Measurements from ENCODE around the gene DLG2. TPM values are rescaled to one million over a fixed set of nuclear protein-coding genes. Genes with fewer than 3 reads are reported as not detected.

DLG2 gene
- polyA plus RNA-seq, 3 donors, result 0.24 to 0.39 TPM; not detected in 1

DNA sequence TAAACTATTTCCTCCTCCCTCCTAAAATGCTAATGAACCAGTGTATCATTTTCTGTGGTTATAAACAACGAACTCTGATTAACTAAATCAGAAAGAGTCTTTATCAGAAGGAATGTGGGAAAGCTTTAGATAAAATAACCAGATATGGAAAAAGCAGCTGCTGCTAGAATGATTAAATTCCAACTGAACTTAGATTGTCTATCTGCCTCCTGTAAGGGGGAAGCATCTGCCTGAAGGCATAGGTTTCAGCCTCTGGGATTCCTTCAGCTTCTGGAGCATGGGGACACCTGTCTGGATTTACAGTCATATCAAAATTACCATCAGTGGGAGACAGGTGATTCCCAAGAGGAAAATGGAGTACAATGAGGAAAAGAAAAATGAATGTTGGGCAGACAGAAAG, 1245.5 kb downstream of the DLG2 start:
- H3K27me3 ChIP-seq (ENCODE audit: control insufficient read depth in 2 of 2, insufficient read depth in 2 of 2, low read length in 2 of 2), result no peaks in the 10 kb centered on the region
- no peak overlapping the region for H3K4me3 ChIP-seq (replicated peaks in 1 of 3; ENCODE audit: low read depth in 2 of 3, low read length in 3 of 3)
- no peak overlapping the region for H3K4me2 ChIP-seq (replicated peaks; ENCODE audit: extremely low read depth, low read length, poor library complexity, severe bottlenecking)
- Mint-ChIP-seq H3K36me3 (no peaks in the 10 kb centered on the region), H3K27me3 (ENCODE audit: low read depth in 3 of 3) (peaks cover 0 to 1% (median 0%) of the 10 kb centered on the region in 3 donors), H3K4me1 (no peaks in the 10 kb centered on the region), H3K9me3 (peaks cover 0 to 2% (median 0%) of the 10 kb centered on the region in 7 donors), H3K4me3 (no peak overlapping the region), H3K27ac (no peak overlapping the region)
- no peaks in the 10 kb centered on the region for H3K36me3 ChIP-seq (replicated peaks in 1 of 2; ENCODE audit: control insufficient read depth in 1 of 2, insufficient read depth in 2 of 2, low read length in 2 of 2)
- no peak overlapping the region for H2AFZ ChIP-seq (ENCODE audit: insufficient read depth, low read depth, low read length, poor library complexity, severe bottlenecking)
- H3K9ac ChIP-seq (ENCODE audit: insufficient read depth, low read length, poor library complexity, severe bottlenecking), result no peak overlapping the region
- TF ChIP-seq, protein P1, sequence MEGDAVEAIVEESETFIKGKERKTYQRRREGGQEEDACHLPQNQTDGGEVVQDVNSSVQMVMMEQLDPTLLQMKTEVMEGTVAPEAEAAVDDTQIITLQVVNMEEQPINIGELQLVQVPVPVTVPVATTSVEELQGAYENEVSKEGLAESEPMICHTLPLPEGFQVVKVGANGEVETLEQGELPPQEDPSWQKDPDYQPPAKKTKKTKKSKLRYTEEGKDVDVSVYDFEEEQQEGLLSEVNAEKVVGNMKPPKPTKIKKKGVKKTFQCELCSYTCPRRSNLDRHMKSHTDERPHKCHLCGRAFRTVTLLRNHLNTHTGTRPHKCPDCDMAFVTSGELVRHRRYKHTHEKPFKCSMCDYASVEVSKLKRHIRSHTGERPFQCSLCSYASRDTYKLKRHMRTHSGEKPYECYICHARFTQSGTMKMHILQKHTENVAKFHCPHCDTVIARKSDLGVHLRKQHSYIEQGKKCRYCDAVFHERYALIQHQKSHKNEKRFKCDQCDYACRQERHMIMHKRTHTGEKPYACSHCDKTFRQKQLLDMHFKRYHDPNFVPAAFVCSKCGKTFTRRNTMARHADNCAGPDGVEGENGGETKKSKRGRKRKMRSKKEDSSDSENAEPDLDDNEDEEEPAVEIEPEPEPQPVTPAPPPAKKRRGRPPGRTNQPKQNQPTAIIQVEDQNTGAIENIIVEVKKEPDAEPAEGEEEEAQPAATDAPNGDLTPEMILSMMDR (IDR thresholded peaks at IDR 0.05), result no peak
- H3K9me3 ChIP-seq (replicated peaks in 1 of 2; ENCODE audit: control insufficient read depth in 1 of 2, insufficient read depth in 1 of 2, low read length in 2 of 2), result no peaks in the 10 kb centered on the region
- WGBS (ENCODE audit: insufficient coverage), result no CpG with 5 or more reads among the region's 1 CpG
- intact Hi-C loops (cut with micrococcal nuclease), result no loop called here
- H3K4me1 ChIP-seq (ENCODE audit: control insufficient read depth in 1 of 2, insufficient read depth in 2 of 2, low read length in 2 of 2), result no peaks in the 10 kb centered on the region
- no peaks in the 10 kb centered on the region for H3K79me2 ChIP-seq (ENCODE audit: insufficient read depth, low read length)
- DNase-seq, result no peak
- H3K27ac ChIP-seq (ENCODE audit: low read depth in 1 of 2, low read length in 2 of 2), result no peak overlapping the region
- H4K20me1 ChIP-seq (ENCODE audit: insufficient read depth, low read length), result no peaks in the 10 kb centered on the region

DNA sequence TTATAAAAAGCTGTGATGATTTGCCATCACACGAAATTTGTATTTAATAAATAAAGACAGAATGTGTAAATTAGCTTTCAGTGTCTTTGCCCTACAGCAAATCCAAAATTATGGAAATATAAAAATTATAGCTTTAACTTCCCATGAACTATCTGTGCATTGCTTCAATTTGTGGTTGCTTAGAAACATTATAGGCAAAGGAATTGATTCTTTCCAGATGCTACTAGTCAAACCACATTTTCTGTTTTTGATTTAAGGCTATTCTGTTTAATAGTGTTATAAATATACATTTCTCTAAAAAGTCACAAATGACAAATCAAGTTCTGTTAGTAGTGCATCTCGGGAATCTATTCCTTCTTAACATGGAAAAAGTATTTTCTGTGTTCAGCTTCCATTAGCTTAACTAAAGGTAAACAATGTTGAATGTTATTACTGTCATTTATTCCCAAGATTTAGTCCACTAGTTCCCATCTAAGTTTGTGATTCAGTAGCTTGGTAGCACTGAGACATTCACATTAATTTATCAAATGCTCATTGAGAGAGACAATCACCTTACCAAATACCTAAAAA, 1254.7 kb downstream of the DLG2 start:
- DNase-seq, result no peak
- no peaks in the 10 kb centered on the region for H4K20me1 ChIP-seq (ENCODE audit: insufficient read depth, low read length)
- no peak overlapping the region for H3K4me2 ChIP-seq (replicated peaks; ENCODE audit: extremely low read depth, low read length, poor library complexity, severe bottlenecking)
- no peaks in the 10 kb centered on the region for H3K79me2 ChIP-seq (ENCODE audit: insufficient read depth, low read length)
- no peaks in the 10 kb centered on the region for H3K9me3 ChIP-seq (replicated peaks in 1 of 2; ENCODE audit: control insufficient read depth in 1 of 2, insufficient read depth in 1 of 2, low read length in 2 of 2)
- H3K36me3 ChIP-seq (replicated peaks in 1 of 2; ENCODE audit: control insufficient read depth in 1 of 2, insufficient read depth in 2 of 2, low read length in 2 of 2), result no peaks in the 10 kb centered on the region
- TF ChIP-seq, protein P1 (IDR thresholded peaks at IDR 0.05), result no peak
- no CpG with 5 or more reads among the region's 2 CpGs for WGBS (ENCODE audit: insufficient coverage)
- Mint-ChIP-seq H3K27me3 (ENCODE audit: low read depth in 3 of 3) (no peaks in the 10 kb centered on the region), H3K4me3 (no peak overlapping the region), H3K27ac (no peak overlapping the region), H3K4me1 (no peaks in the 10 kb centered on the region), H3K36me3 (no peaks in the 10 kb centered on the region), H3K9me3 (peaks cover 0 to 2% (median 0%) of the 10 kb centered on the region in 7 donors)
- H3K9ac ChIP-seq (ENCODE audit: insufficient read depth, low read length, poor library complexity, severe bottlenecking), result no peak overlapping the region
- no peak overlapping the region for H3K27ac ChIP-seq (ENCODE audit: low read depth in 1 of 2, low read length in 2 of 2)
- no peaks in the 10 kb centered on the region for H3K4me1 ChIP-seq (ENCODE audit: control insufficient read depth in 1 of 2, insufficient read depth in 2 of 2, low read length in 2 of 2)
- no peak overlapping the region for H3K4me3 ChIP-seq (replicated peaks in 1 of 3; ENCODE audit: low read depth in 2 of 3, low read length in 3 of 3)
- no peak overlapping the region for H2AFZ ChIP-seq (ENCODE audit: insufficient read depth, low read depth, low read length, poor library complexity, severe bottlenecking)
- H3K27me3 ChIP-seq (ENCODE audit: control insufficient read depth in 2 of 2, insufficient read depth in 2 of 2, low read length in 2 of 2), result no peaks in the 10 kb centered on the region
- intact Hi-C loops (cut with micrococcal nuclease), result no loop called here

Measured in CD14-positive monocyte (primary cell).